Trophoblast cell (in vitro differentiated cells and primary cell): ENCODE measurements around the gene AATK.

ENCODE experiments used
- DNase-seq, 2 donors: peaks; one replicate each; pipeline ENCODE4 v3.0.0-alpha.2; 2016
- H2AFZ ChIP-seq: 2 replicates; pipeline ENCODE4 v1.6.1; 2013; ENCODE audit warnings: low read length, moderate library complexity, mild to moderate bottlenecking; ENCODE audit not compliant: insufficient read depth, poor library complexity
- H2AK5ac ChIP-seq: 2 replicates; pipeline ENCODE4 v1.6.1; 2013; ENCODE audit warnings: mild to moderate bottlenecking, low read length
- H2BK120ac ChIP-seq: 2 replicates; pipeline ENCODE4 v1.6.1; 2013; ENCODE audit warnings: low read length, mild to moderate bottlenecking, moderate library complexity; ENCODE audit not compliant: insufficient read depth, poor library complexity
- H2BK12ac ChIP-seq: 2 replicates; pipeline ENCODE4 v1.6.1; 2013; ENCODE audit warnings: mild to moderate bottlenecking, low read length, moderate library complexity
- H2BK5ac ChIP-seq: 2 replicates; pipeline ENCODE4 v1.6.1; 2013; ENCODE audit warnings: low read length, low read depth, moderate library complexity, mild to moderate bottlenecking; ENCODE audit not compliant: poor library complexity
- H3K14ac ChIP-seq: 2 replicates; pipeline ENCODE4 v1.6.1; 2013; ENCODE audit warnings: mild to moderate bottlenecking, low read length
- H3K18ac ChIP-seq: 2 replicates; pipeline ENCODE4 v1.6.1; 2013; ENCODE audit warnings: mild to moderate bottlenecking, low read length
- H3K23ac ChIP-seq: 2 replicates; pipeline ENCODE4 v1.6.1; 2013; ENCODE audit warnings: low read length
- H3K27ac ChIP-seq: 2 replicates; pipeline ENCODE4 v1.5.1; 2013; ENCODE audit warnings: low read depth, mild to moderate bottlenecking, inconsistent platforms, low read length, moderate library complexity
- H3K27me3 ChIP-seq: 2 replicates; pipeline ENCODE4 v1.6.1; 2013; ENCODE audit warnings: inconsistent platforms, mild to moderate bottlenecking, low read length, moderate library complexity; ENCODE audit not compliant: insufficient read depth
- H3K36me3 ChIP-seq, 2 experiments: 1 replicate in 1 of 2; 2 replicates in 1 of 2; pipeline ENCODE4 v1.6.1; 2013; ENCODE audit warnings: low read length in 2 of 2, mild to moderate bottlenecking in 2 of 2, moderate library complexity in 1 of 2; ENCODE audit not compliant: insufficient read depth in 2 of 2, control insufficient read depth in 1 of 2
- H3K4ac ChIP-seq: 2 replicates; pipeline ENCODE4 v1.6.1; 2013; ENCODE audit warnings: low read depth, mild to moderate bottlenecking, low read length, moderate library complexity
- H3K4me1 ChIP-seq, 2 experiments: 1 replicate in 1 of 2; 2 replicates in 1 of 2; pipeline ENCODE4 v1.6.1; 2013; ENCODE audit warnings: low read length in 2 of 2, mild to moderate bottlenecking in 2 of 2, moderate library complexity in 1 of 2; ENCODE audit not compliant: insufficient read depth in 2 of 2, control insufficient read depth in 1 of 2
- H3K4me2 ChIP-seq: 2 replicates; pipeline ENCODE4 v1.6.1; 2013; ENCODE audit warnings: inconsistent platforms, mild to moderate bottlenecking, low read length, moderate library complexity
- H3K4me3 ChIP-seq: 2 replicates; pipeline ENCODE4 v1.5.1; 2013; ENCODE audit warnings: mild to moderate bottlenecking, low read depth, low read length, inconsistent platforms
- H3K79me1 ChIP-seq: one replicate; pipeline ENCODE4 v1.6.1; 2013; ENCODE audit warnings: low read length
- H3K79me2 ChIP-seq: 2 replicates; pipeline ENCODE4 v1.6.1; 2013; ENCODE audit warnings: low read length, mild to moderate bottlenecking; ENCODE audit not compliant: control insufficient read depth, insufficient read depth, poor library complexity
- H3K9ac ChIP-seq: 2 replicates; pipeline ENCODE4 v1.6.1; 2013; ENCODE audit warnings: mild to moderate bottlenecking, low read length
- H3K9me3 ChIP-seq: 2 replicates; pipeline ENCODE4 v1.6.1; 2013; ENCODE audit warnings: low read depth, mild to moderate bottlenecking, control low read depth, inconsistent platforms, low read length; ENCODE audit not compliant: insufficient read depth
- H4K12ac ChIP-seq: 2 replicates; pipeline ENCODE4 v1.6.1; 2013; ENCODE audit warnings: low read depth, mild to moderate bottlenecking, low read length, moderate library complexity
- H4K8ac ChIP-seq: 2 replicates; pipeline ENCODE4 v1.6.1; 2013; ENCODE audit warnings: low read depth, mild to moderate bottlenecking, low read length, moderate library complexity
- H4K91ac ChIP-seq: one replicate; pipeline ENCODE4 v1.6.1; 2013; ENCODE audit warnings: low read depth, mild to moderate bottlenecking, low read length, moderate library complexity
- WGBS: extraction: QIAGEN DNeasy Blood & Tissue Kit; methylation state at CpG from one replicate; pipeline ENCODE4 v1.1.7; 2013; ENCODE audit warnings: missing lambda C conversion rate; ENCODE audit not compliant: insufficient read length, insufficient coverage; ENCODE audit errors: extremely low coverage; 5-methylcytosine and 5-hydroxymethylcytosine counted together

AATK gene

DNA sequence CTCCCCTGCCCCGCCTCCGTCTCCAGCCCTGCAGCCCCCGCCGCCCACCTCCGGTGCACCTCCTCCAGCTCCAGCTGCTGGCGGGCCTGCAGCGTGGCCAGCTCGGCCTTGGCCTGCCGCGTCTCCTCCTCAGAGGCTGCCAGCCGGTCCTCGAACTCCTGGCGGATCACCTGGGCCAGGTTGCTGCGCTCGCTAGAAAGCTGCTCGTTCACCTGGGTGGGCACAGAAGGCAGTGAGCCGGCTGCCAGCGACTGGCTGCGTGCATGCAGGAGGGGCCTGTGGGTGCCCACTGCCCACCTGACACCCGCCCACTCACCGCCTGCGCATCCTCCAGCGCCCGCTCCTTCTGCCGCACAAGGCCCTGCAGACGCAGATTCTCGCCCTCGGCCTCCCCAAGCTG is 24.6 kb upstream of the AATK start:
- Histone ChIP-seq H3K4me3 (no peak overlapping the region), H3K23ac (no peak overlapping the region), H2AK5ac (no peak overlapping the region), H3K9me3 (no peaks in the 10 kb centered on the region), H3K9ac (no peak overlapping the region), H2AFZ (no peak overlapping the region), H2BK12ac (no peak overlapping the region), H3K4ac (no peak overlapping the region), H3K79me2 (no peaks in the 10 kb centered on the region), H3K79me1 (no peaks in the 10 kb centered on the region), H3K4me1 (peaks cover 4 to 9% of the 10 kb centered on the region in 2 experiments), H4K8ac (no peak overlapping the region), H3K27ac (no peak overlapping the region), H4K12ac (no peak overlapping the region), H3K18ac (no peak overlapping the region), H4K91ac (no peak overlapping the region), H2BK120ac (no peak overlapping the region), H3K14ac (no peak overlapping the region), H3K27me3 (no peaks in the 10 kb centered on the region), H3K4me2 (no peak overlapping the region), H2BK5ac (no peak overlapping the region), H3K36me3 (peaks cover 21% of the 10 kb centered on the region in 2 experiments)
- WGBS: no CpG with 5 or more reads among the region's 28 CpGs
- DNase-seq: no peak

DNA sequence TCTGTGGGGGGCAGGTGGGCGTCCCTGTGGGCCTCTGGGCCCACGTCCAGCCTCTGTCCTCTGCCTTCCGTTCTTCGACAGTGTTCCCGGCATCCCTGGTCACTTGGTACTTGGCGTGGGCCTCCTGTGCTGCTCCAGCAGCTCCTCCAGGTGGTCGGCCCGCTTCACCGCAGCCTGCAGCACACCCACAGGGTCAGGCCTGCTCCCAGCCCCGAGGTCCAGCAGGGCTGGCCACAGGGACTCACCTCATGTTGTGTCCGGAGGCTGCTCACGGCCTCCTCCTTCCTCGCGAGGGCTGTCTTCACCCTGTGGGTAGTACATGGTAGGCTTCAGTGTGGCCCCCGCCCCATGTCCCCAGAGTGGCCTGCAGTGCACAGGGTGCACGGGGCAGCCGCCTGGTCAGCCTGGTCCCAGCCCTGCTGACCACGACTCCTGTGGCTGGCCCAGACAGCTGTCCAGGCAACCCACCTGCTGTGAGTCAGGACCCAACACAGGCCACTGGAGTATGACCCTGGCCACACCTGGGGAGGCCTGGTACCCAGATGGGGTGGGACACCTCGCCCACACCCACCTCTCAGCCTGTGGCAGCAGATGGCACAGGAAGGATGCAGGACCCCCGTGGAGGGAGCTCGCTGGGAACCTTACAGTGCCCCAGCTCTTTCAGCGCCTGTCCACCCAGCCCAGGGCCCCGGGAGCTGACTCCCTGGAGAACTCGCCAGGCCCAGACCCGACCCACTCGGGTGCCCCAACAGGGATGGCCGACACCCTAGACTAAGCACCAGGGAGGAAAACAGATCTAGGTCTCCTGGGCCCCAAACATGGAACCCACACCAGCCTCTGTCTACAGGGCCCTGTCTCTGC is 23.9 kb upstream of the AATK start:
- Histone ChIP-seq H3K79me1 (no peaks in the 10 kb centered on the region), H2BK5ac (no peak overlapping the region), H3K79me2 (no peaks in the 10 kb centered on the region), H3K4me2 (no peak overlapping the region), H3K27me3 (no peaks in the 10 kb centered on the region), H3K36me3 (peaks cover 17% of the 10 kb centered on the region in 2 experiments), H4K12ac (no peak overlapping the region), H4K91ac (no peak overlapping the region), H2BK120ac (no peak overlapping the region), H3K23ac (no peak overlapping the region), H3K14ac (no peak overlapping the region), H2AFZ (no peak overlapping the region), H3K9me3 (no peaks in the 10 kb centered on the region), H2AK5ac (no peak overlapping the region), H4K8ac (no peak overlapping the region), H2BK12ac (no peak overlapping the region), H3K27ac (no peak overlapping the region), H3K4me3 (no peak overlapping the region), H3K4ac (no peak overlapping the region), H3K18ac (no peak overlapping the region), H3K9ac (no peak overlapping the region), H3K4me1 (peaks cover 4 to 9% of the 10 kb centered on the region in 2 experiments)
- peak in 1 of 2 donors; percentile 3 for DNase-seq
- WGBS: no CpG with 5 or more reads among the region's 27 CpGs

DNA sequence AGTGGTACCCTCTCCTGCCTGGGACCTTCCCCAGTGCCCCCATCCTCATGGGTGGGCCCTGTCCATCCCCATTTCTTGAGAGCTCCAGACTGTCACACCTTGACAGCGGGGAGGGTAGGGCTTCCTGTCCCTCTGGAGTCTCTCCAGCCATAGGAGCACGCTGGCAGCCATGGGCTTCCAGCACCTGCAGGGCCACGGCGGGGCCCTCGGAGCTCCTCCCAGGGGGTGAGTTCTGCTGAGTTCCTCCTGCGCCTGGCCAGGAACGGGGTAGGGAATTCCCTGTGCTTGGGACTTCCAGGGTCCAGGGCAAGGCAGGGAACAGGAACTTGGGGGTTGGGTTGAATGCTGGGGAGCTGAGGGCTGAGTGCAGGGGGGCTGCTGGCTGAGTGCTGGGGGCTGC is 23.0 kb upstream of the AATK start:
- H3K4me1 ChIP-seq: peaks cover 4 to 9% of the 10 kb centered on the region in 2 experiments
- H3K27me3 ChIP-seq: no peaks in the 10 kb centered on the region
- no peak overlapping the region for H2BK5ac ChIP-seq
- H4K91ac ChIP-seq: no peak overlapping the region
- no peak overlapping the region for H3K4me3 ChIP-seq
- H4K12ac ChIP-seq: no peak overlapping the region
- peaks cover 1% of the 10 kb centered on the region for H3K9me3 ChIP-seq
- no peak overlapping the region for H2AFZ ChIP-seq
- no peak overlapping the region for H3K18ac ChIP-seq
- H2BK12ac ChIP-seq: no peak overlapping the region
- no peak overlapping the region for H3K4ac ChIP-seq
- no peak overlapping the region for H2AK5ac ChIP-seq
- no peak overlapping the region for H3K4me2 ChIP-seq
- H3K79me1 ChIP-seq: no peaks in the 10 kb centered on the region
- DNase-seq: no peak
- no peak overlapping the region for H3K27ac ChIP-seq
- peaks cover 17% of the 10 kb centered on the region in 2 experiments for H3K36me3 ChIP-seq
- H4K8ac ChIP-seq: no peak overlapping the region
- no peak overlapping the region for H3K23ac ChIP-seq
- no peak overlapping the region for H2BK120ac ChIP-seq
- H3K9ac ChIP-seq: no peak overlapping the region
- H3K14ac ChIP-seq: no peak overlapping the region
- WGBS: no CpG with 5 or more reads among the region's 7 CpGs
- no peaks in the 10 kb centered on the region for H3K79me2 ChIP-seq

DNA sequence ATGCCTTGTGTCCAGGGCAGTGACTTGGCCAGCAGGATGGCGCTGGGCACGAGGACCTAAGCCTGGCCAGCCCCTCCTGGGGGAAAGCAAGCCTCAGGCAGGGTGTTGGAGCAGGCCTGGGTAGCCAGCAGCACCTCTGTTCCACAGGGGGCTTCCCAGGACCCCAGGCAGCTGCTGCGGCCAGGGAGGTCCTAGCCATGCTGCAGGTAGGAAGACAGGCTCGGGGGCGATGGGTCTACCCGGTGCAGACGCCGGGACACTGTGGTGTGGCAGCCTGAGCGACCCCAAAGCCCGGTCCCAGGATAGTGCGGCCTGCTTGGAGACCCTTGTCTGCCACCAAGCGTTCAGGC is 22.4 kb upstream of the AATK start:
- no peaks in the 10 kb centered on the region for H3K79me2 ChIP-seq
- H3K79me1 ChIP-seq: no peaks in the 10 kb centered on the region
- H2BK5ac ChIP-seq: no peak overlapping the region
- H4K12ac ChIP-seq: no peak overlapping the region
- H3K9ac ChIP-seq: no peak overlapping the region
- H2BK12ac ChIP-seq: no peak overlapping the region
- H3K27me3 ChIP-seq: no peaks in the 10 kb centered on the region
- no peak overlapping the region for H3K18ac ChIP-seq
- no peak overlapping the region for H2AK5ac ChIP-seq
- H2BK120ac ChIP-seq: no peak overlapping the region
- H3K14ac ChIP-seq: no peak overlapping the region
- WGBS: no CpG with 5 or more reads among the region's 12 CpGs
- H3K4me3 ChIP-seq: no peak overlapping the region
- no peak overlapping the region for H3K4ac ChIP-seq
- H3K36me3 ChIP-seq: peaks cover 15 to 17% of the 10 kb centered on the region in 2 experiments
- H3K23ac ChIP-seq: no peak overlapping the region
- no peak overlapping the region for H2AFZ ChIP-seq
- H4K91ac ChIP-seq: no peak overlapping the region
- H4K8ac ChIP-seq: no peak overlapping the region
- no peak overlapping the region for H3K27ac ChIP-seq
- peaks cover 4% of the 10 kb centered on the region for H3K9me3 ChIP-seq
- DNase-seq: no peak
- peaks cover 4 to 9% of the 10 kb centered on the region in 2 experiments for H3K4me1 ChIP-seq
- no peak overlapping the region for H3K4me2 ChIP-seq
